Left lung (tissue), 10 donors: ENCODE data around the gene DPP3. TPM values are rescaled to one million over a fixed set of nuclear protein-coding genes. Genes with fewer than 3 reads are reported as not detected.
A peak's percentile ranks its signal among the peaks of the same experiment; 100 is the strongest.

Experiments used
- ATAC-seq: fragments of 200-7000 bp; cut with Tn5 transposase; one replicate; pipeline ENCODE4 v1.9.1; 2020; ENCODE audit warnings: moderate library complexity
- DNase-seq, 4 donors: peaks; one replicate each; pipeline ENCODE4 v3.0.0-alpha.2; 2013 to 2020
- H3K27ac ChIP-seq, 2 donors: fragments of 200-600 bp; sonication (generic) in 1 of 2; one replicate each; pipeline versions ENCODE4 v1.5.0 to v1.8.0; 2020 to 2021
- H3K27me3 ChIP-seq, 2 donors: fragments of 200-600 bp; sonication (generic) in 1 of 2; one replicate each; pipeline versions ENCODE4 v1.5.0 to v1.8.0; 2020 to 2021
- H3K36me3 ChIP-seq, 2 donors: fragments of 200-600 bp; sonication (generic) in 1 of 2; one replicate each; pipeline versions ENCODE4 v1.5.0 to v1.8.0; 2020 to 2021
- H3K4me1 ChIP-seq, 2 donors: fragments of 200-600 bp; one replicate each; pipeline ENCODE4 v1.8.0; 2021
- H3K4me3 ChIP-seq, 2 donors: fragments of 200-600 bp; sonication (generic) in 1 of 2; one replicate each; pipeline versions ENCODE4 v1.5.0 to v1.8.0; 2020 to 2021; ENCODE audit warnings: mild to moderate bottlenecking in 1 of 2
- H3K9me3 ChIP-seq, 2 donors: fragments of 200-600 bp; sonication (generic) in 1 of 2; one replicate each; pipeline versions ENCODE4 v1.5.0 to v1.8.0; 2020 to 2021
- intact Hi-C, 2 donors: fragments of 100-400 bp; cut with DNase I; formaldehyde crosslinking; loops; one replicate each; pipeline versions ENCODE4 v1.11.2 to v1.14.2; 2022
- polyA plus RNA-seq, 6 donors: library from polyadenylated mRNA; unstranded; fragments of 120-200 nt; gene quantifications; one replicate each; pipeline ENCODE4 v1.2.1, GENCODE V29; 2013; ENCODE audit not compliant: insufficient read length in 6 of 6
- total RNA-seq, 2 donors: library from RNA; stranded (reverse); fragmentation: NEBNext Ultra II Directional; extraction: Animal tissue kit (Norgen Biotek cat#: 25700); gene quantifications; one replicate each; pipeline ENCODE4 v1.2.1, GENCODE V29; 2021
- TF ChIP-seq, protein P1 (sequence below), 2 donors: fragments of 200-600 bp; sonication (generic) in 1 of 2; IDR thresholded peaks; one replicate each; pipeline versions ENCODE4 v1.5.0 to v1.8.0; 2021; ENCODE audit warnings: antibody characterized with exemption in 2 of 2
- donor health status: DM: no; HTN: yes; CAD: no.
- donor health status: DM: no; HTN: no; CAD: no.

DPP3 gene
- total and polyA plus RNA-seq, 8 donors = 15.0 to 68.1 (median 18.5) TPM

- Histone ChIP-seq H3K4me1 (peaks cover 11 to 44% of the 10 kb centered on the region in 2 donors), H3K27ac (peak within 1 kb of the TSS; percentile 37 to 79), H3K27me3 (peaks cover 0 to 7% of the 10 kb centered on the region in 2 donors), H3K4me3 (peak within 1 kb of the TSS; percentile 67 to 81), H3K9me3 (no peaks in the 10 kb centered on the region), H3K36me3 (peaks cover 0 to 17% of the 10 kb centered on the region in 2 donors)
- DNase-seq (no peak), ATAC-seq (peak; percentile 3)
- TF ChIP-seq, protein P1, sequence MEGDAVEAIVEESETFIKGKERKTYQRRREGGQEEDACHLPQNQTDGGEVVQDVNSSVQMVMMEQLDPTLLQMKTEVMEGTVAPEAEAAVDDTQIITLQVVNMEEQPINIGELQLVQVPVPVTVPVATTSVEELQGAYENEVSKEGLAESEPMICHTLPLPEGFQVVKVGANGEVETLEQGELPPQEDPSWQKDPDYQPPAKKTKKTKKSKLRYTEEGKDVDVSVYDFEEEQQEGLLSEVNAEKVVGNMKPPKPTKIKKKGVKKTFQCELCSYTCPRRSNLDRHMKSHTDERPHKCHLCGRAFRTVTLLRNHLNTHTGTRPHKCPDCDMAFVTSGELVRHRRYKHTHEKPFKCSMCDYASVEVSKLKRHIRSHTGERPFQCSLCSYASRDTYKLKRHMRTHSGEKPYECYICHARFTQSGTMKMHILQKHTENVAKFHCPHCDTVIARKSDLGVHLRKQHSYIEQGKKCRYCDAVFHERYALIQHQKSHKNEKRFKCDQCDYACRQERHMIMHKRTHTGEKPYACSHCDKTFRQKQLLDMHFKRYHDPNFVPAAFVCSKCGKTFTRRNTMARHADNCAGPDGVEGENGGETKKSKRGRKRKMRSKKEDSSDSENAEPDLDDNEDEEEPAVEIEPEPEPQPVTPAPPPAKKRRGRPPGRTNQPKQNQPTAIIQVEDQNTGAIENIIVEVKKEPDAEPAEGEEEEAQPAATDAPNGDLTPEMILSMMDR (IDR thresholded peaks at IDR 0.05) = no peak
- intact Hi-C loops = no loop called here
Observed at GRCh38 chr11:66546368-66546965, 66.2 kb downstream of the DPP3 start, which contains the start of gene ACTN3. Gene ACTN3 (plus strand): TSS chr11:66546903. CDS start chr11:66546938, 35 bp downstream.

- TF ChIP-seq, protein P1 (IDR thresholded peaks at IDR 0.05) = no peak
- ATAC-seq (no peak), DNase-seq (peak in 1 of 4 donors; percentile 76)
- Histone ChIP-seq H3K4me3 (peak overlapping the region in 1 of 2 donors; percentile 67), H3K27ac (no peak overlapping the region), H3K27me3 (peaks cover 0 to 7% of the 10 kb centered on the region in 2 donors), H3K4me1 (peaks cover 11 to 44% of the 10 kb centered on the region in 2 donors), H3K9me3 (no peaks in the 10 kb centered on the region), H3K36me3 (peaks cover 0 to 11% of the 10 kb centered on the region in 2 donors)
- intact Hi-C loops = no loop called here
Observed at GRCh38 chr11:66546966-66547661, 66.9 kb downstream of the DPP3 start.

DNA sequence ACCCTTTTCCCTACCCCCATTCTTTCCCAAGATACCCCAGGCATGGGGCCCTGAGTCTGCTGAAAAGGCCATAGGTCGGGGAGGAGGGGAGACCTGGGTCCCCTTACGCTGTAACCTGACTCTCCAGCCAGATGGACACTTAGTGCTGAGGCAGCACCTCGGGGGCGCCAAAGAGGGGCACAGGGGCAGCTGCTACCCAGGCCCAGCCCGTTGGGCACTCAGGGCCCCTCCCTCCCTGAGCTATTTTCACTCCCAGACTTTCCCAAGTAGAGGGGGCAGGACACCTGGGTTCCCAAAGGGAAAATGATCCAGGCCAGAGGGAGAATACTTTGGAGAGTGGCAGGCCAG, 67.4 kb downstream of the DPP3 start:
- Histone ChIP-seq H3K27ac (no peak overlapping the region), H3K4me3 (no peak overlapping the region)
- ATAC-seq = no peak

DNA sequence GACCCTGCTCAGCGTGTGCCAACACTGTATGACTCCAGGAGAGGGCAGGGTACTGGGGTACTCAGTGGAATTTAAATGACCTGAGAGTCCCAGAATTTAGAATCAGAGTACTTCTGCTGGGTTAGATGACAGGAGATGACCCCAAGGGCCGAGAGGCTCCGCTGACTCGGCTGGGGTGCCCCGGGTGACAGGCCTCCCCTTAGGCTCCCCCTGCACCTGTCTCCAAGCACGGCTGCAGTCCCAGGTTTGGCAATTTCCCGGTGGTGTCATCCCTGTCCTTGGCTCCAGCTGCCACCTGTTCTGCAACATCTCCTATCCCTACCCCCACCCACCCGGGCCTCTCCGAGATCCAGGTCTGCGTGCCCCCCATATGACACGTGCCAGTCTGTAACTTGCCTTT, 67.8 kb downstream of the DPP3 start:
- Histone ChIP-seq H3K9me3 (no peaks in the 10 kb centered on the region), H3K4me3 (no peak overlapping the region), H3K4me1 (peaks cover 11 to 36% of the 10 kb centered on the region in 2 donors), H3K27ac (no peak overlapping the region), H3K27me3 (peaks cover 0 to 7% of the 10 kb centered on the region in 2 donors), H3K36me3 (peaks cover 0 to 2% of the 10 kb centered on the region in 2 donors)
- DNase-seq = no peak
- TF ChIP-seq, protein P1 (IDR thresholded peaks at IDR 0.05) = no peak
- no peak for ATAC-seq
- intact Hi-C loops = no loop called here

More for the DNA sequence above, 67.4 kb downstream of the DPP3 start:
- H3K4me1 ChIP-seq = peaks cover 11 to 40% of the 10 kb centered on the region in 2 donors
- H3K36me3 ChIP-seq = peaks cover 0 to 6% of the 10 kb centered on the region in 2 donors
- intact Hi-C loops = no loop called here
- TF ChIP-seq, protein P1 (IDR thresholded peaks at IDR 0.05) = no peak
- H3K27me3 ChIP-seq = peaks cover 0 to 7% of the 10 kb centered on the region in 2 donors
- peak in 1 of 4 donors; percentile 53 for DNase-seq
- H3K9me3 ChIP-seq = no peaks in the 10 kb centered on the region
